OCI-LY7 (cell line): ENCODE results near the gene SORBS2.

Experiments used
- EZH2phosphoT487 ChIP-seq: fragments of 200-600 bp; sonication (generic); IDR thresholded peaks from 2 replicates; pipeline ENCODE4 v1.6.1; 2018; ENCODE audit warnings: low read depth, borderline replicate concordance, mild to moderate bottlenecking, mixed run types, antibody characterized with exemption, low read length, moderate library complexity, mixed read lengths
- TF ChIP-seq, protein P1 (sequence below): fragments of 200-600 bp; sonication (generic); conservative IDR thresholded peaks from 2 replicates; pipeline ENCODE4 v1.5.1; 2014; ENCODE audit warnings: mild to moderate bottlenecking, antibody characterized with exemption, low read length, moderate library complexity, mixed read lengths

DNA sequence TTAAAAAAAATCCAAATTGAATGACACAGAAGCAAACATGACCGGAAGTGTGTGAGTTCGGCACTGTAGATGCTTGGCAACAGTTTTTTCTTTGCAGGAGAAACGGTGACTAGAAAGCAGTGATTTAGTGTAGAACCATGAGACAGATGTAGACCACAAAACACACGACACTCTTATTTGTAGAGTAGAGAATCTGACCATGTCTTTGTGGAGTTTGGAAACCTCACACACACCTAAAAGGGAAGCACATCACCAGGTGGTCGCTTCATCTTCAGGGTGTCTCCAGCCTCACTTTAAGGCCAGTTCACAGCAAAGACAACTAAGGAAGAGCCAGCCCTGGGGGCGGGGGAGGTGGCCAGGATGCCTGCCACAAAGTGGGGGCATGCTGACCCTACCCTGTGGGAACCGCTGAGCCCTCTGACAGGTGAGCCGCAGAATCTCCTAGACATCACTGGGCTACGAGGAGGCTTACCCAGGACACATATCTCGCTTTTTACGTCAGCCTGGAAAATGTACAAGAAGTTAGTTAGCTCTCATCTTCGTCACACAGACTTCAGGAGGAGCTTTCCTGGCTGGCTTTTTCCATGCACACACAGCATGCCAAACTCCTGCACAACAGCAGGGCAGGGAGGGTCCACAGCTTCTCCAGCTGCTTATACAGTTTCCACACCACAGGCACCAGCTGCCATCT, 212.3 kb downstream of the SORBS2 start:
- TF ChIP-seq EZH2phosphoT487, result no peak
- TF ChIP-seq, protein P1, sequence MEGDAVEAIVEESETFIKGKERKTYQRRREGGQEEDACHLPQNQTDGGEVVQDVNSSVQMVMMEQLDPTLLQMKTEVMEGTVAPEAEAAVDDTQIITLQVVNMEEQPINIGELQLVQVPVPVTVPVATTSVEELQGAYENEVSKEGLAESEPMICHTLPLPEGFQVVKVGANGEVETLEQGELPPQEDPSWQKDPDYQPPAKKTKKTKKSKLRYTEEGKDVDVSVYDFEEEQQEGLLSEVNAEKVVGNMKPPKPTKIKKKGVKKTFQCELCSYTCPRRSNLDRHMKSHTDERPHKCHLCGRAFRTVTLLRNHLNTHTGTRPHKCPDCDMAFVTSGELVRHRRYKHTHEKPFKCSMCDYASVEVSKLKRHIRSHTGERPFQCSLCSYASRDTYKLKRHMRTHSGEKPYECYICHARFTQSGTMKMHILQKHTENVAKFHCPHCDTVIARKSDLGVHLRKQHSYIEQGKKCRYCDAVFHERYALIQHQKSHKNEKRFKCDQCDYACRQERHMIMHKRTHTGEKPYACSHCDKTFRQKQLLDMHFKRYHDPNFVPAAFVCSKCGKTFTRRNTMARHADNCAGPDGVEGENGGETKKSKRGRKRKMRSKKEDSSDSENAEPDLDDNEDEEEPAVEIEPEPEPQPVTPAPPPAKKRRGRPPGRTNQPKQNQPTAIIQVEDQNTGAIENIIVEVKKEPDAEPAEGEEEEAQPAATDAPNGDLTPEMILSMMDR, result no peak
